Amniotic stem cell (primary cell): ENCODE results near the gene APOA5.
"Not testable (repeated sequence)": the region's sequence is repeated elsewhere in the genome, so short reads cannot be mapped to it uniquely, and the experiment has no call there.

Experiments used
- DNase-seq: peaks from one replicate; lab custom pipeline; 2025; lab: John Stamatoyannopoulos, UW

APOA5 gene

GRCh38 chr11:116791813-116792143 lies at the start of gene APOA5:
Gene APOA5 (minus strand): TSS chr11:116791879. CDS start chr11:116791860, 19 bp downstream.
- DNase-seq, result no peak

GRCh38 chr11:116840746-116841296 lies 49.1 kb upstream of the APOA5 start:
- DNase-seq, result no peak

GRCh38 chr11:116840224-116840745 lies 48.6 kb upstream of the APOA5 start:
- no peak for DNase-seq

- DNase-seq, result no peak
Measured at GRCh38 chr11:116838321-116839084, 46.8 kb upstream of the APOA5 start.

- no peak for DNase-seq
Measured at GRCh38 chr11:116837231-116838091, 45.8 kb upstream of the APOA5 start, which contains the start of gene APOA1. Gene APOA1 (minus strand): TSS chr11:116837622. CDS start chr11:116837387, 235 bp downstream.

GRCh38 chr11:116836632-116836991 lies 44.9 kb upstream of the APOA5 start:
- DNase-seq, result no peak

- peak; percentile 82 for DNase-seq
Measured at GRCh38 chr11:116835791-116836631, 44.3 kb upstream of the APOA5 start.

GRCh38 chr11:116835042-116835772 lies 43.5 kb upstream of the APOA5 start:
- DNase-seq, result no peak

- not testable (repeated sequence) for DNase-seq
Measured at GRCh38 chr11:116834535-116835041, 42.9 kb upstream of the APOA5 start.

GRCh38 chr11:116833816-116834534 lies 42.3 kb upstream of the APOA5 start:
- no peak for DNase-seq

GRCh38 chr11:116833491-116833815 lies 41.8 kb upstream of the APOA5 start:
- no peak for DNase-seq

GRCh38 chr11:116832350-116833290 lies 40.9 kb upstream of the APOA5 start:
- no peak for DNase-seq

GRCh38 chr11:116831790-116832349 lies 40.2 kb upstream of the APOA5 start:
- no peak for DNase-seq

GRCh38 chr11:116830184-116830912 lies 38.7 kb upstream of the APOA5 start:
- no peak for DNase-seq

- DNase-seq, result no peak
Measured at GRCh38 chr11:116829525-116830183, 38.0 kb upstream of the APOA5 start, which contains the start of gene APOC3. Gene APOC3 (plus strand): TSS chr11:116829907. CDS start chr11:116830583, 676 bp downstream.

GRCh38 chr11:116828632-116829524 lies 37.2 kb upstream of the APOA5 start:
- no peak for DNase-seq
